GM23248 (cell line): ENCODE data around the gene C6orf141.

Experiments
- EZH2 ChIP-seq: fragments of 200-600 bp; sonication (generic); IDR thresholded peaks from 2 replicates; pipeline ENCODE4 v1.6.1; 2018; ENCODE audit warnings: antibody characterized with exemption, mild to moderate bottlenecking; ENCODE audit not compliant: insufficient read depth, poor library complexity, severe bottlenecking
- EZH2phosphoT487 ChIP-seq: fragments of 200-600 bp; sonication (generic); IDR thresholded peaks from 2 replicates; pipeline ENCODE4 v1.6.1; 2018; ENCODE audit warnings: antibody characterized with exemption, moderate library complexity, mild to moderate bottlenecking, low read depth; ENCODE audit not compliant: insufficient read depth

GRCh38 chr6:49509342-49509741, 41.1 kb upstream of the C6orf141 start:
- TF ChIP-seq EZH2phosphoT487 (no peak), EZH2 (no peak)
